NCI-H2081 treated with DMSO at 0.1 percent for 48 hours (cell line): ENCODE measurements around the gene POLRMT.
"Not testable (repeated sequence)": the region's sequence is repeated elsewhere in the genome, so short reads cannot be mapped to it uniquely, and the experiment has no call there.

Experiments used
- DNase-seq: peaks from one replicate; lab custom pipeline; 2025; lab: John Stamatoyannopoulos, UW

Gene POLRMT

GRCh38 chr19:628168-628567 lies 5.2 kb downstream of the POLRMT start:
- DNase-seq, result no peak

DNA sequence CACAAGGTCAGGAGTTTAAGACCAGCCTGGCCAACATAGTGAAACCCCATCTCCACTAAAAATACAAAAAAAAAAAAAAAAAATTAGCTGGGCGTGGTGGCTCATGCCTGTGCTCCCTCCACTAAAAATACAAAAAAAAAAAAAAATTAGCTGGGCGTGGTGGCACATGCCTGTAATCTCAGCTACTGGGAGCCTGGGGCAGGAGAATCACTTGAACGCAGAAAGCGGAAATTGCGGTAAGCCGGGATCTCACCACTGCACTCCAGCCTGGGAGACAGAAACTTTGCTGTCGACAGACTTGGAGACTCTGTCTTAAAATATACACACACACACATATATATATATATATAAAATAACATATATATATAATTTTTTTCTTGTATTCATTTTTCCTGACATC lies 6.8 kb downstream of the POLRMT start:
- not testable (repeated sequence) for DNase-seq

- DNase-seq, result no peak
Measured at GRCh38 chr19:625257-625656, 8.1 kb downstream of the POLRMT start.

GRCh38 chr19:624433-625109 lies 8.8 kb downstream of the POLRMT start:
- DNase-seq, result no peak

GRCh38 chr19:623974-624373 lies 9.4 kb downstream of the POLRMT start:
- no peak for DNase-seq

DNA sequence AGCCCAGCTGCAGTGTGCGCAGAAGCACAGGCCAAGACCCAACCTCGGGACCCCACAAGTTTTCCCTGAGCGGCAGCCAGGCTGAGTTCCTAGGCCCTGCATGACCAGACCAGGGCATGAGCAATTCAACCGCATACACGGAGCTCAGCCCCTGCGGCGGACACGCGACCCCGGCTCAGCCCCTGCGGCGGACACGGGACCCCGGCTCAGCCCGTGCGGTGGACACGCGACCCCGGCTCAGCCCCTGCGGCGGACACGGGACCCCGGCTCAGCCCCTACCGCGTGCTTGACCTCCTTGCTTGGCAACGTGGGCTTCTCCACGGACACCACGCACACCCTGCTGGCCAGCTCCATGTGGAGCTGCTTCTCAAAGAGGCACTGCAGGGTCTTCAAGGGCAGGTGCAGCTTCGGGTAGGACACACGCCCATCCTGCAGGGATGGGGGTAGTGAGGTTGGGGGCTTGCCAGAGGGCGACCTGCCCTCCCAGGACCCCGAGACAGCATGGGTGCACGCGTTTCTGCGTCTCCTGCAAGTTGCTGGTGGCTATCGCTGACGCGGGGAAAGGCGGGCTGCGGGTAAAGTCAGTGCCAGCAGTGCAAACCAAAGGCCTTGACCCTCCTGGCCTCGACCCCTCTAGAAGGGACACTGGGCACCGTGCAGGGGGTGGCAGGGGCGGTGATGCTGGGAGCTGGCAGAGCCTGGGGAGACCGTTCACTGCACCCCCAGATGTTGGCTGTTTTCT lies 10.0 kb downstream of the POLRMT start:
- no peak for DNase-seq

DNA sequence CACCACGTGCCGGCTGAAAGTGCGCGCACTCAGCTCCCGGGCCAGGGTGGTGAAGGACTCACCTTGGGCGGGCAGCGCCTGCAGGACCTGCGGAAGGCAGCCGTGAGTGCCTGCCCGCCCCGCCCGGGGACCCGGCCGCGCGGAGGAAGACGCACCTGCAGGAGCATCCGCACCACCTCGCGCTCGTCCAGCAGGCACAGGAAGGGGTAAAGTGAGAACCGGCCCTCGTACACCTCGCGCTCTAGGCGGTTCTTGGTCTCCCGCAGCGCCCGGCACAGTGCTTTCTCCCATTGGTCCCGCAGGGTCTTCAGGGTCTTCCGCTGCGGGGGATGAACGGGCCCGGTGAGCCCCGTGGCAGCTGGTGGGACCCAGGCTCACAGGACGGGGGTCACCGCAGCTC lies 10.7 kb downstream of the POLRMT start:
- no peak for DNase-seq

- DNase-seq, result no peak
Measured at GRCh38 chr19:621819-622218, 11.5 kb downstream of the POLRMT start.

DNA sequence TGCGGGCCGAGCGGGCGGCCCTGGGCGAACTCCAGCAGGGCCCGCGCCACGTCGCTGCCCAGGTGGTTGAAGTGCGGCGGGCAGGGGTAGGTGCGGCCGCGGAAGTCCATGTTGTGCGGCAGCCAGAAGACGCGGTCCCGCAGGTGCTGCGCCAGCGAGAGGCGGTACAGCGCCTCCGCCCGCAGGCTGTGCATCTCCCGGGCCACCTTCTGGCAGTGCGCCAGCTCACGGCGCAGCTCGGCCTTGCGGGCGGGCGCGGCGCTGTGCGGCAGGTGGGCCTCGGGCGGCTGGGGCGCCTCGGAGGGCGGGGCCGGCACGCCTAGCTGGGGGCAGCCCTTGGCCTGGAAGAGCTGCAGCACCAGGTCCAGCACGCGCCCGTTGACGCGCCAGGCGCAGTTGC lies 12.1 kb downstream of the POLRMT start:
- DNase-seq, result not testable (repeated sequence)

GRCh38 chr19:620166-620862 lies 13.0 kb downstream of the POLRMT start:
- no peak for DNase-seq

GRCh38 chr19:619286-620002 lies 13.9 kb downstream of the POLRMT start:
- DNase-seq, result no peak

- DNase-seq, result no peak
Measured at GRCh38 chr19:618674-619285, 14.6 kb downstream of the POLRMT start.

GRCh38 chr19:618247-618619 lies 15.1 kb downstream of the POLRMT start:
- no peak for DNase-seq

DNA sequence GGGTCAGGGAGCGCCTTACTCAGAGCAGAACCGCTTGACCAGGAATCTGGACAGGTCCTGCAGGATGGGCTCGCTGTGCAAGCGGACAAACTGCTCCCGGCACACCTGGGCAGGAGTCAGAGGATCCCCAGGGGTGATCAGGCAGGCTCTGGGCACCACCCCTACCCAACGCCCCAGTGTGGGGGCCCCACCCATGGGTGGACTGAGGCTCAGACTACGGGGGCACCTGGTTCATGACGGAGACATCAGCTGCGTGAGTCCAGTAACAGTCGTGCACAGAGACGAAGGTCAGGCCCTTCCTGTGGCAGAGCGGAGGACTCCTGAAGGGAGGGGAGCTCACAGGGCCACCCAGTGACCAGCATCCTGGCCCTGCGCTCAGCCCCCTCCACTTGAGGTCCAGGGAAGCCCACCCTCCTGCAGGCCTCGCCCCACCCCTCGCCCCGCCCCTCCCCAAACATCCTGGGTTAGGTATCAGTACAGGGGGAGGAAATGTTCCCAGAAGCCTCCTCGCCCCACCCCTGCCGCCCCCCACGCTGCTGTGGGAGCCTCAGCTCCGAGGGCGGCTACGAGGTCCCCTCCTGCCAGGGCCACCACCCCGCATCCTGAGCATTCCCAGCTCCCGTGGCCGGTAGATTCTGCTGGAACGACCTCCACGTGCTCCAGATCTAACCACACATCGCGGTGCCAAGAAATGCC lies 15.6 kb downstream of the POLRMT start:
- DNase-seq, result no peak

GRCh38 chr19:616747-617526 lies 16.4 kb downstream of the POLRMT start:
- DNase-seq, result no peak

- no peak for DNase-seq
Measured at GRCh38 chr19:616062-616700, 17.2 kb downstream of the POLRMT start.

DNA sequence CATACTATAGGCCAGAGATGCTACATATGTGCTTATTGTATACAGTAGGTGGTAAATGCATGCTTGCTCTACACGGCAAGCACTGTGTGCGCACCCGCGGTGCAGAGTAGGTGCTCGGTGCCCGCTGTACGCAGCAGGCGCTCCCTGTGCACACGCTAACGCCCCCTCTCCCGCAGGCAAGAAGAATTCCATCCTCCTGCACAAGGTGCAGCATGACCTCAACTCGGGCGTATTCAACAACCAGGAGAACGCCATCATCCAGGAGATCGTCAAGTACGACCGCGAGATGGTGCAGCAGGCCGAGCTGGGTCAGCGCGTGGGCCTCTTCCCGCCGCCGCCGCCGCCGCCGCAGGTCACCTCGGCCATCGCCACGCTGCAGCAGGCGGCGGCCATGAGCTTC lies 17.7 kb downstream of the POLRMT start:
- DNase-seq, result no peak

- no peak for DNase-seq
Measured at GRCh38 chr19:613732-614567, 19.4 kb downstream of the POLRMT start.

DNA sequence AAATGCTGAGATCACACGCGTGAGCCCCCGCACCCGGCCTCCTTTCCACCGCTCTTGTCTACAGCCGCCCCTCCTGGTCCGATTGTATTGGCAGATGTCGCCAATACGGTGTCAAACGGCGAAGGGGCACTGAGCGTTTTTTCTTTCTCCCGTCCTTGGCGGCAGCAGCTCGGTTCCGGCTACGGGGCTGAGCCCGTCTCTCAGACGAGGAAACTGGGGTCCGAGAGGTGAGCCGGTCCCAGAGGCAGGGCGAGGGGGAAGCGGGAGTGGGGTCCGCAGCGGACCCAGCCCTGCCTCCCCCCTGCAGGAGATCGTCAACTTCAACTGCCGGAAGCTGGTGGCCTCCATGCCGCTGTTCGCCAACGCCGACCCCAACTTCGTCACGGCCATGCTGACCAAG lies 20.4 kb downstream of the POLRMT start:
- no peak for DNase-seq
